ENCODE measurements around the gene TLNRD1. TPM values are rescaled to one million over a fixed set of nuclear protein-coding genes. Genes with fewer than 3 reads are reported as not detected.
"Not testable (repeated sequence)": the region's sequence is repeated elsewhere in the genome, so short reads cannot be mapped to it uniquely, and the experiment has no call there.

The TLNRD1 gene
- 9.9 TPM for polyA plus RNA-seq (2013, experiment 1 of 2; ENCODE audit: insufficient read length)
- 10.9 TPM for polyA plus RNA-seq (2013, experiment 2 of 2; ENCODE audit: insufficient read length)

DNA sequence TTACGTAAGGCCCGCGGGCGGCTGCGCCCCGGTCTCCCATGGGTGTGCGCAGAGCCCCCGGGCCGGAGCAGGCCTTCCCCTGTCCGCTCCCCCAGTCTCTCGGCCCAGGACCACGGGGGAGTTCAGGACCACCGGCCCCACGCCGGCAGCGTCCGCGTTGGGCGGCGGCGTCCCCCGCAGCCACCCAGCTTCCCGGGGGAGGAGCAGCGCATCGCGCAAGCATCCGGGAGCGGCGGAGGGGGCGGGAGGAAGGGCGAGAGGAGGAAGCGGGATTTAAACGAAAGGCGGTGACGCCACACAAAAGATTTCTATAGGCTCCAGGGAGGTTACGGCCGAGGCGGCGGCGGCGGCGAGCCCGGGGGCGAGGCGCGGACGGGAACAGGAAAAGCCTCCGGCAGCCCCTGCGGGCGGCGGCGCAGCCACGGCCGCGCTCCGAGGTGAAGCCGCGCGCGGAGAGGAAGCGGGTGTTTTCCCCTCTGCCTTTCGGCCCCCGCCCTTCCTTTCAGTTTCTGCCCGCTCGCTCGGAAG lies at the start of gene TLNRD1:
TSS of gene TLNRD1 (plus strand) at position 300 of the 528 bp plus-strand sequence. CDS start 1,349 bp downstream, outside the sequence.
- DNase-seq = peak; percentile 95

DNA sequence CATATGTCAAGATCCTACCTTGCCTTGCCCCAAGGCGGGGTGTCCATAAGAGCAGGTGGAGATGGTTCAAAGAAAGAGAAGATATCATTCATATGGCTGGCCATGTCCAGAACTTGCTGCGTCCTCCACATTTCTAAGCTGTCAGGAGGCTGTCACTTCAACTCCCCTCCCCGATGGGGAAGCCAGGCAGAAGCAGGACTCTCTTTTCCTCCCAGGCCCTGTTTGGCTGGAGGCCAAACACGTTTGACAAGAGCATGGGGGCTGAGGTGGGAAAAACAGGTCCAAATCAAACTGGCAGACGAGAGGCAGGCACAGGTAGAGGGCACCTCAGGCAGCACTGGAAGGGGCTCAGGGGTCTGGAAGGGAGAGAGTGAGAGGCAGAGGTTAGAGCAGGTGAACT lies 48.8 kb upstream of the TLNRD1 start:
- no peak for DNase-seq

DNA sequence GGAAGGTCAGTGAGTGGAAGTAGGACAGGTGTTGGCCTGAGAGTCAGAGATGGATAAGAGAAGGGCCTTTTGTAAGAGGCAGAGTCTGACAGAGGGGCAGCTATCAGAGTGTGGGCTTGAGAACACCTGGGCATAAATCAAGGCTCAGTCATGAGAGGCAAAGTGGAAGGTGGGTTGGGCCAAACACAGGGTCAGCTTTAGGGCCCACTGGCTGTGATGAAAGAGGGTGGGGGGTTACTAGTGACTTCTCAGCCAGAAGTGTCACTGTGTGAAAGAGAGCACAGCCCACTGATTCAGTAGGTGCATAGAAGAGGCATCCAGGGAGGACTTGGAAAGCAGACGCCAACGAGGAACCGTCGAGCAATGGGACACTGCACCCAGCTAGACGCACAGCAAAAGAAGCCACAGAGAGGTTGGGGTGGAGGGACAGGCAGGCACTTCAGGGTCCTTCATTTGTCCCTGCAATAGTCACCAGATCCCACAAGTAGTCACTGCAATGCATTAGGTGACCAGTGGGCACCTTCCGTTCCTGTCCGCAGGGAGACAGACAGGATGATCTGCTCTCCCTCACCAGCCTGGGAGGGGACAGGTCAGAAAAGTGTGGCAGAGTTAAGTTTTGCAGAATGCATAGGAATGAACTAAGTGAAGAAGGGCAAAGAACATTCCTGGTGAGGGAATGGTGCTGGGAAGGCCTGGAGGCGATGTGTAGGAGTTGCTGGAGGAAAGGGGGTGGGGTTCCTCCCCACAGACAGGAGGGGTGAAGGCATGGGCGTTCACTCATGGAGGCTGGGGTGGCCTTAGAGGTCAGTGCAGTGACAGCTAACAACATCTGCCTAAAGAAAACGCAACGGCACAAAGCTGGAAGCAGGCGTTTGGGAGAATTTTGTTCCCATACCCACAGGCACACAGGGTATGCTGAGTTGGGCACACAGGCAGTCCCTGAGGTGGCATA lies 47.4 kb upstream of the TLNRD1 start:
- no peak for DNase-seq

DNA sequence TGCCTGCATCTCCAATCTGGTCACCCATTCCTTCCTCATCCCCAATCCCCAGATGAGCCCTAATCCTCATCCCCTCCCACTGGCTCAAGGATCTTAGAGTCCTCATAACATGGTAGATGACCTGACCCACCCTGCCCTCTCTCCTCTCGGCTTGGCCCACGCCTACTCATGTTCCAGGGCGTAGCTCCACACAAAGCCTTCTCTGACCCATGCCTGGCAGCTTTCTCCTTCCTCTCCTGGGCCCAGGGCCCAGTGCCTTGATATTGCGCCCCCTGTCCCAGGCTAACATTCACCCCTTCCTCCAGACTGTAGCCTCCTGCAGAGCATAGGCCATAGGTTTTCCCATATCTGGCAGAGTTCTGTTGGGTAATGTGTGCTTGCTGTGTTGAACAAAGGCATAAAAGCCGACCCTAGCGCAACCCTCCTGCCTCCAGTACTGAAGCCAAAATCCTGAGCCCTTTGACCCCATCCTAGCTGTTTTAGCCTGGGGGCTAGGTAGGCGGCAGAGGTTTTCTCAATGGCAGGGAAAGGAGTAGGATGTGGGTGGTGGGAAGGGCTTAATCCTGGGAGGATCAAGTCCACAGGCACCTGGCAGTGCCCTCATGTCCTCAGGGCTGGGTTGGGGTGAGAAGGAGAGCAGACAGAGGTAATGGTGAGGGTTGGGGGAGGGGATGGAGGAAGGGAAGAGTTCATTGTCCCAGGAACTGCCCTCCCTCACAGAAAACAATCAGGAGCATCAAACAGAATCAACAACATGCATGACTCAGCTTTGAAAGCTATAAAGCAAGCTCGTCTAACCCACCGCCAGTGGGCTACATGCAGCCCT lies 46.6 kb upstream of the TLNRD1 start:
- no peak for DNase-seq

DNA sequence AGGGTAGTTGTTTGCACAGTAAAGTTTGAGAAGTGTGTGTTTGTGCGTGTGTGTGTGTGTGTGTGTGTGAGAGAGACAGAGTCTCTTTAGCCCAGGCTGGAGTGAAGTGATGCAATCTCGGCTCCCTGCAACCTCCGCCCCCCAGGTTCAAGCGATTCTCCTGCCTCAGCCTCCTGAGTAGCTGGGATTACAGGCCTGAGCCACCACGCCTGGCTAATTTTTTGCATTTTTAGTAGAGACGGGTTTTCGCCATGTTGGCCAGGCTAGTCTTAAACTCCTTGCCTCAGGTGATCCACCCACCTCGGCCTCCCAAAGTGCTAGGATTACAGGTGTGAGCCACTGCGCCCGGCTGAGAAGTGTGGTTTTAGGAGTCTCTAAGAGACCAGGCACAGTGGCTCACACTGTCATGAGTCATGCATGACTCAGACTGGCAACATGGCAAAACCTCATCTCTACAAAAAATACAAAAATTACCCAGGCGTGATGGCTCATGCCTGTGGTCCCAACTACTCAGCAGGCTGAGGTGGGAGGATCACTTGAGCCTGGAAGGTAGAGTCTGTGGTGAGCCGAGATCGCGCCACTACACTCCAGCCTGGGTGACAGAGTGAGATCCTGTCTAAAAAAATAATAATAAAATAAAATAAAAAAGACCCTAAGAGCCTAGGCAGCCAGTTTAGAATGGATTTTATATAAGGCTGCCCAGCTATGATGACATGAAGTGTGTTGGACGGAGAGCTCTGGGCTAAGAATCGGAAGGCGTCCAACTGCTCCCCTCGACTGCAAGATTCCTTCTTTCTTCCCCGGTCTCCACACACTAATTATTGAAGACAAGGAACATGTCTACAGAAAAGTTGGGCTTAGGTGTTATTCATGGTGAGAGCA lies 44.9 kb upstream of the TLNRD1 start:
- peak; percentile 88 for DNase-seq

DNA sequence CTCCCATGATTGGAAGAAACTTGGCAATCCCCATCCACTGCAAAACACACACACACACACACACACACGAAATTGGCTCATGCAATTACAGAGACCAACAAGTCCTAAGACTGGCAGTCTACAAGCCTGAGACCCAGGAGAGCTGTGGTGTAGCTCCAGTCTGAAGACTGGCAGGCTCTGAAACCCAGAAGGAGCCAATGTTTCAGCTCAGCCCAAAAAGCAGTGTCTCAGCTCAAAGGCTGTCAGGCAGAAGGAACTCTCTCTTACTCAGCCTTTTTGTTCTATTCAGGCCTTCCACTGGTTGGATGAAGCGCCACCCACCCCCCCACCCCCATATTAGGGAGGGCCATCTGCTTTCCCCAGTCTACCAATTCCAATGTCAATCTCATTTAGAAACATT lies 43.2 kb upstream of the TLNRD1 start:
- DNase-seq = no peak

DNA sequence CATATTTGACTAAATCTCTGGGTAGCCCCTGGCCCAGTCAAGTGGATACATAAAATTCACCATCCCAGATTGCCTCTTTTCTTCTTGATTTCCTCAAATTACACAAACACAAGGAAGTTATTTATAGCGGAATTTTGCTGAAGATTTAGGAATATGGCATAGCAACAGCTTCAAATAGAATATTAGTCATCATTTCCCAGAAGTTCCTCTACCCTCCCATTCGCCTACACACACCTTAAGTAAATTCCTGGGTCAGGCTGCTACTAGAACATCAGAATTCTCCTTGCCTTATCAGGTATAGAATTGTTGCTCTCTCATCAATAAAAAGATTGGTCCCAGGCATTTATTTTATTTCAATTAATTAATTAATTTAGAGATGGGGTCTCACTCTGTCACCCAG lies 42.7 kb upstream of the TLNRD1 start:
- no peak for DNase-seq

DNA sequence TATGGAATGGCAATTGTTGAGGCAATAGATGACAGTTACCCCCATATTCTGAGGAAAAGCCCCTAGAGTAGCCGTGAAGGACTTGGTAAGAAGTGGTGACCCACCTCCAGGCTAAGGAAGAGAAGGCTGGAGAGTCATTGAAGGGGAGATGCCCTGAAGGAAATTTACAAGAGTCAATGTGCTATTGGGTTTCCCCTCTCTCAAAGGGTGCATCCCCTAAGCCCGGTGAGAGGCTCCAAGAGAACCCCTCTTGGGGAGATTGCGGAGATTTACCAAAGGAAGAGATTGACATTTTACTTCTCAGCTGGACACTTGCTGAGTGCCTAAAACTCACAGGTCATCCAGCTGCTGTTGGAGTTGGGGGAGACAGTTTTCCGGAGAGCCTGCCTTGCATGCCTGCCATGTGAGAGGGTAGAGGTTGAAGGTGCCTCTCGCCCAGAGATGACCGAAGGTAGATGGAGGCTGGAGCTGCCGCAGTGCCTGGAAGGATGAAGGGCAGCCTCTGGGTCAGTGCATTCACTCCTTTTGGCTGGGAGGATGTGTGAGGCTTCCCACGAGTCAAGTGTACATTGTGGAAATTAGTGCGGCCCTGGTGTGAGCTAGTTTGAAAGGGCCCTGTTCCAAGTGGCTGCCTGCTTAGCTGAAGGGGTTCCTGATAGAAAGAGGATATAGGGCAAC lies 41.8 kb upstream of the TLNRD1 start:
- DNase-seq = no peak

DNA sequence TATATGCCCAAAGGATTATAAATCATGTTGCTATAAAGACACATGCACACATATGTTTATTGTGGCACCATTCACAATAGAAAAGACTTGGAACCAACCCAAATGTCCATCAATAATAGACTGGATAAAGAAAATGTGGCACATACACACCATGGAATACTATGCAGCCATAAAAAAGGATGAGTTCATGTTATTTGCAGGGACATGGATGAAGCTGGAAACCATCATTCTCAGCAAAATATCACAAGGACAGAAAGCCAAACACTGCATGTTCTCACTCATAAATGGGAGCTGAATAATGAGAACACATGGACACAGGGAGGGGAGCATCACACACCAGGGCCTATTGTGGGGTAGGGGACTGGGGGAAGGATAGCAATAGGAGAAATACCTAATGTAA lies 35.3 kb upstream of the TLNRD1 start:
- not testable (repeated sequence) for DNase-seq

DNA sequence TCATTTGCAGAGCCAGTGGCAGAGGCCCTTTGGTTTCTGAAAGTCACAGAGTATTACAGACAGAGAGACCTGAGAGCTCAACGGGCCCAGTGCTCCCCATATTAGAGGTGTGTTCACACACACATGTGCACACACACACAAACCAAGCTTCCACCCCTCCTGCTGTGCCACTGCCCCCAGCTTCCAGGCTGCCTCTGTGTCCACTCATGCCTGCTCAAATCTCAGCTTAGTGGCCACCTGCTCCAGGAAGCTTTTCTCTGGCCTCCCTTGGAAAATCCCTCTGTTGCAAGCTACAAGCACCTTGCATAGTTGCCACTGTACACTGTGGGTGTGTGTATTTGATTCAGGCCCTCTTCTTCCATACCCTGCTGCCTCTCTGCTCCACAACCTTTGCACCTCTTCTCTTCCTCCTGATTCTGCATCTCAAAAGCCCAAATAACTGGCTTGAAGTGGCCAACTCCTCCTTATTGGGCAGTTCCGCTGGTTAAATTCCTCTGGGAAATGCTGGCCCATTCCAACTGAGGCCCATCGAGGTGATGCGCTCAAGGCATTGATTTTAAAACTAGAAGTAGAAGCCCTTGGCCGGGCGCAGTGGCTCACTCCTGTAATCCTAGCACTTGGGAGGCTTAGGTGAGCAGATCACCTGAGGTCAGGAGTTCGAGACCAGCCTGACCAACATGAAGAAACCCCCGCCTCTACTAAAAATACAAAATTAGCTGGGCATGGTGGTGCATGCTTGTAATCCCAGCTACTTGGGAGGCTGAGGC lies 34.1 kb upstream of the TLNRD1 start:
- DNase-seq = no peak

DNA sequence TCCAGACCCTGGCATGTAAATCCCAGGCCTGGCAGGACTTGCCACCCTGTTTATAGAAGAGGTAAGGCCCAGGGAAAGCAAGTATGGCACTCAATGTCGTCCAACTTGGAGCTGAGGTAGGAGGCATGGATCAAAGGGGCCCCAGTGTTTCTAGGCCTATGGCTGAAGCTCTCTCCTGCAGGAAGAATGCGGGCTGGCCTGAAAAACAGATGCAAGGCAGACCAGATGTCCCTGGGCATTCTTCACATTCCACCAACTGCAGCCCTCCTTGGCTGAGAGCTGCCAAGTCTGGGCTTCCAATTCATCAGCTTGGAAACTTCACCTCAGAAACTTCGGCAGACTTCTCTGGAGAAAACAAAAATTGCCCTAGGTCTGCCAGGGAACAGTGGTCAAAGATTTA lies 33.3 kb upstream of the TLNRD1 start:
- DNase-seq = peak; percentile 91

DNA sequence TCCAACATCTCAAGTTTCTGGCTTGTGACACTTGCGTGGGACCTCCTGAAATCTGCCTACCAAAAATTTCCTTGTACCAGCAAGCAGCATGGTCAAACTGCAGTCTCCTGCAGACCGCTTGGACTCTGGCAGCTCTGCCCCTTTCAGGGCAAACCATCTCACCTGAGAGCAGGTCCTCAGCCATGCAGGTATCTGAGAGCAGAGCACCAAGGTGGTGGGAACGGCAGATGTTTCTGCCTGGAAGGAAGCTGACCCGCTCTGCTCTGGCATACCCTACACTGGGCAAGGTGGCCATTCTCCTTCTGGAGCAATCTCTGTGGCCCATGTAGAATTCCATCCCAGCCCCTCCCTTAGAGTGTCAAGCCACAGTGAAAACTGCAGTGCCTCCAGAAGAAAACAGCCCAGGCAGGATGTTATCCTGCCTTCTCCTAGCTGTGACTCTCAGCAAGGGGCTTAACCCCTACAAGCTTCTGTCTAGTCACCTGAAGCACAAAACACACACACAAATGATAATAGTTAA lies 32.7 kb upstream of the TLNRD1 start:
- no peak for DNase-seq

DNA sequence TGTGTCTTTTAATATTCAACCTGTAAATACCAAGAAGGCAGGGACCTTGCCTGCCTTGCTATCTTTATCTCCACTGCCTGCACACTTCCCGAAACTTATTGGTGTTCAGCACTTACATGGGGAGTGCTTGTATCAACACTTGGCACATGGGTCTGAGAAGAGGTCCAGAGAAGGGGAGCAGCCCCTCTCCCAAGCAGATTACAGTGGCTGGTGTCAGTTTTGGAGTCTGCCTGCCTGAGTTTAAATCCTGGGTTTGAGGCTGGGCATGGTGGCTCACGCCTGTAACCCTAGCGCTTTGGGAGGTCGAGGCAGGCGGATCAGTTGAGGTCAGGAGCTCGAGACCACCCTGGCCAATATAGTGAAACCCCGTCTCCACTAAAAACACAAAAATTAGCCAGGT lies 31.4 kb upstream of the TLNRD1 start:
- no peak for DNase-seq

DNA sequence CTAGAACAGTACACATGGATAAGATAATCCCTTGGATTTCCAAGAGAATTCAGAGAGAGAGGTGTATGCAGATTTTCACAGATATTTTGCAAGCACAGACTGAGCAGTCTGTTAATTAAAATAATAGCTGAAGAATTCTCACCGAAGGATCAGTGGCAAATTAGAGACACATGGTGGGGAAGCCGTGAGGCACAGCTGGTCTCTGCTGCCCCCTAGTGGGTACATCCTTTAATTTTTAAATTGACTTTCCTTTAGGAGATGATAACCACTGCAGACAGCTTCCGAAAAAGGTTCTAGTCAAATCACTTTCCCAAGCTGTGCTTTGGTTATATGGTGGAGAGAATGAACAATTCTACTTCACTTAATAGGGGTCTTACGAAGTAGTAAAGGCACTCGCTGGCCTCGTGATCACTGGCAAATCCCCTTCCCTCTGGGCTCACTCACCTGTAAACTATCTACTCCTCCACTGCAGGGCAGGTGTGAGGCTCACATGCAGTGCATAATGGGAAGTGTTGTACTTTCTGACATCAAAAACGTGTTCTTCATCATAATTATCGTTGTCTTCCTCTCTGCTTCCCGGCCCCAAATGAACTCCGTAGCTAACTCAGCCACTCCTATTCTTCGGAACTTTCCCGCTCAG lies 30.6 kb upstream of the TLNRD1 start:
- DNase-seq = peak; percentile 67

DNA sequence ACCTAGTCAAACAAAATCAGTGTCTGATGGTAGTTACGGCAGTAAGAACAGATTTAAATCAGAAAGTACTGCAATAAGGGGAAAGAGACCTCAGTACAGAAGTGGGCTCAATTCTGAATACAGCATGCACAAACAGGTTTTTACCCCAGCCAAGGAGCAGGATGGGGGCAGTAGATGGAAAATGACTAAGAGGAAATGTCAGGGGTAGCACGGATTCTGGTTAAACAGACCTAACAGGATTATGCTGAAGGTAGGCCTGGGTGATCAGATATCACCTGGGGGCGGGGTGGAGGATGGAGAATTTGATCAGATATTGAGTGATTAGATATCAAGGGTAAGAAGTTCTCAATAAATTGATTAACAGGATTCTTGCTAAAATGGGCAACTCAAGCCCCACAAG lies 30.1 kb upstream of the TLNRD1 start:
- no peak for DNase-seq

DNA sequence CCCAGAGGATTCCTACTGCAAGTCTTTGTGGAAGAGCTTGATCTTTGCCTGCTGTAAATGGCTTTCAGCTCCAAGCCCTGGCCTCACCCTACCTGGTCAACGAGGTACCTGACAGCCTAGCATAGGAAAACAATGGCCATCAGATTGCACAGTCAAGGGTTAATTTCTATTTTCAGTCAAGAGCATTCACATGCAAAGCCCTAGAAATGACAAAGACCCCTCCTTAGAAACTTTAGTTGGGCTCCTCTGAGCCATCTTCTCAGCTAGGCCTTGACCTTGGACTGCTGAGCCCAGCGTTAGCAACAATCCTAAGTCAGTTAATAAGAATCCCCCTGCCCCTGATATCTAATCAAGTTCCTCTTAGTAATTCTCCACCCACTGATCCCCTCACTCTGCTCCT lies 29.6 kb upstream of the TLNRD1 start:
- DNase-seq = no peak

DNA sequence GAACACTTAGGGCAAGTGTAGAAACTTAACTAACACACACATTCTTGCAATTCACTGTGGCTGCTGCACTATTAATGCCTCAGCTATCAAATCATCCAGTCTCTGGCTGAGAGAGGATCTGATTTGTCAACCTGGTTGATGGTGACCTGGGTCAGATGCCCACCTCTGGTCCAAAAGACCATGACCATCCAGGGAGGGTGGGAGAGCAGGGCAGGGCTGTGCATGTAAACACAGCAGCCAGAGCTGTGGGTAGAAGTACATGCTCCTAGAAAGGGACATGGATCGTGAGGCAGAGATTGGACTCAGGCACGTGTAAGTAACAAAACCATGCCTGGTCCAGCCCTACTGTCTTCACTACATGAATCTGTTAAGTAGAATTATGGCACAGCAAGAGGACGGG lies 28.4 kb upstream of the TLNRD1 start:
- DNase-seq = no peak

DNA sequence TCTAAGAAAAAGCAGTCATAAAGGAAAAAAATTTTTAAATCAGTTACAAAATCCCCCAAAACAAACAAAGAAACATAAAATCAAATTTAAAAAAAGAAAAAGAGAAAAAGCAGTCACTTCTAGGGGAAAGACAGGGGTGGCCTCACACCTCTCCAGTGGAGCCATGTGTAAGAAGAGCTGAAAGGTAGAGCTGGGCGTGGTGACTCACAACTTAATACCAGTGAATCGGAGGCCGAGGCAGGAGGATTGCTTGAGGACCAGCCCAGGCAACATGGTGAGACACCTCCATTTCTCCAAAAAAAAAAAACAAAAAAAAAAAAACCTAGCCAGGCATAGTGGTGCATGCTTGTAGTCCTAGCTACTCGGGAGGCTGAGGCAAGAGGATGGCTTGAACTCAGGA lies 25.8 kb upstream of the TLNRD1 start:
- no peak for DNase-seq

DNA sequence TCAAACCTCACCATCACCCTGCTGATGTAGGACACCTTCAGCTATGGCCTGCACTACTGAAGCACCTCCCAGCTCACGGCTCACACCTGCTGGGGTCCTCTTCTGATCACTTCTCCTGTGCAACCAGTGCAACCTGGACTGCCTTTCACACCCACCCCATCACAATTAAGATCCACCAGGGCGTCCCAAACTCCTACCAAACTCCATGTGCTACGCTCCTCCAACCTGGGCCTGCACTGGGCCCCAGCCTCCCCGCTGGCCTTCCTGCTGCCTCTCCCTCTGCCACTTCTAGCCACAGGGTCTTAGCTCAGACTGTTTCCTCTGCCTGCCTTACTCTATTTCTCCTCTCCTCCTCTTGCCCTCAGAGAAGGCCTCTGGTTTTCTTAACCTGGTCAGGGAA lies 23.9 kb upstream of the TLNRD1 start:
- DNase-seq = no peak

DNA sequence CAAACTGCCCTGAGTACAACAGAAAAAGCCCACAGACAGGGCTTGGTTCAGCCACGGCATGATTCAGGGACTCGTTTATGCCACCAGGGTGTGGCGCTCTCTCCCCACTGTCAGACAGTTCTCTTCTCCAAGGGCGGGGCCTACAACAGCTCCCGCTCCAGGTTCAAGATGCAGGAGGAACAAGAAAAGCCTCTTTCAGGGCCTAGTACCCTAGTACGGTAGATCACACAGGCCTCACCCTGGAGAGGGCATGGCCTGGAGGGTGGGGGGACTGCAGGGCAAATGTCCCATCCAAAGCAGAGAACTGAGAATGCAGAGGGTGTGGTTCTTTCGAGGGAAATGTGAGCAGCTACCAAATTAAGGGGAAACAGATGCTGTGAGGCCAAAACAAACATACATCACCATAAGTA lies 23.1 kb upstream of the TLNRD1 start:
- DNase-seq = peak; percentile 54

All from fibroblast of skin of abdomen (primary cell).